K562 (cell line): Measurements from ENCODE around the gene IQUB. TPM values are rescaled to one million over a fixed set of nuclear protein-coding genes. Genes with fewer than 3 reads are reported as not detected.

Experiments
- CAMTA2 ChIP-seq: fragments of 250-450 bp; sonication (Bioruptor Pico); conservative IDR thresholded peaks from 2 replicates; pipeline ENCODE4 v1.5.1; 2022
- CREB1 ChIP-seq, 2 experiments: sonication (generic) in 1 of 2; formaldehyde crosslinking in 1 of 2; IDR thresholded peaks; 2 replicates each; pipeline versions ENCODE4 v1.6.1 to v1.8.0; 2012 to 2022; ENCODE audit warnings: inconsistent platforms in 1 of 2, mild to moderate bottlenecking in 1 of 2, missing genetic modification reagents in 1 of 2, moderate library complexity in 1 of 2
- CREM ChIP-seq: IDR thresholded peaks from 2 replicates; pipeline ENCODE4 v1.6.1; 2014; ENCODE audit warnings: antibody characterized with exemption, low read depth
- CSDE1 ChIP-seq, 2 experiments: fragments of 450-650 bp; IDR thresholded peaks; 2 replicates each; pipeline ENCODE4 v1.6.1; 2016; ENCODE audit warnings: mild to moderate bottlenecking in 1 of 2
- DIDO1 ChIP-seq: fragments of 450-650 bp; IDR thresholded peaks from 2 replicates; pipeline ENCODE4 v1.6.1; 2016; ENCODE audit warnings: low read depth, missing biosample characterization, missing genetic modification characterization
- DMBX1 ChIP-seq: fragments of 250-450 bp; sonication (Bioruptor Pico); IDR thresholded peaks from 2 replicates; pipeline ENCODE4 v1.8.0; 2022; ENCODE audit warnings: inconsistent platforms, mild to moderate bottlenecking, moderate library complexity, borderline replicate concordance
- E4F1 ChIP-seq: fragments of 250-450 bp; sonication (Bioruptor Pico); IDR thresholded peaks from 2 replicates; pipeline ENCODE4 v1.5.0; 2021; ENCODE audit warnings: mild to moderate bottlenecking, borderline replicate concordance
- EHMT2 ChIP-seq: fragments of 450-650 bp; IDR thresholded peaks from 2 replicates; pipeline ENCODE4 v1.6.1; 2018; ENCODE audit warnings: antibody characterized with exemption
- KLF10 ChIP-seq: fragments of 250-450 bp; sonication (Bioruptor Pico); IDR thresholded peaks from 2 replicates; pipeline ENCODE4 v1.6.1; 2021; ENCODE audit warnings: matching md5 sums
- MAFK ChIP-seq: IDR thresholded peaks from 2 replicates; pipeline ENCODE4 v1.6.1; 2011; ENCODE audit warnings: low read length, improper control_type of control experiment
- NCOA2 ChIP-seq, 2 experiments: fragments of 450-650 bp; IDR thresholded peaks; 2 replicates each; pipeline ENCODE4 v1.6.1; 2018; ENCODE audit warnings: mild to moderate bottlenecking in 2 of 2, moderate library complexity in 1 of 2; ENCODE audit not compliant: partially characterized antibody in 2 of 2
- NR2C1 ChIP-seq, 2 experiments: fragments of 450-650 bp; IDR thresholded peaks; 2 replicates each; pipeline ENCODE4 v1.6.1; 2017; ENCODE audit warnings: mild to moderate bottlenecking in 2 of 2, antibody characterized with exemption in 1 of 2, inconsistent platforms in 1 of 2, missing compliant biosample characterization in 1 of 2, missing genetic modification characterization in 1 of 2
- PHF20 ChIP-seq: fragments of 450-650 bp; IDR thresholded peaks from 2 replicates; pipeline ENCODE4 v1.6.1; 2018; ENCODE audit not compliant: partially characterized antibody
- POLR2B ChIP-seq: fragments of 450-650 bp; IDR thresholded peaks from 2 replicates; pipeline ENCODE4 v1.6.1; 2018; ENCODE audit warnings: low read depth; ENCODE audit not compliant: partially characterized antibody
- RBM34 ChIP-seq: fragments of 200-400 bp; formaldehyde crosslinking; IDR thresholded peaks from 2 replicates; pipeline ENCODE4 v1.6.1; 2018; ENCODE audit warnings: low read length, borderline replicate concordance; ENCODE audit not compliant: insufficient read depth
- RBM39 ChIP-seq: fragments of 200-400 bp; formaldehyde crosslinking; optimal IDR thresholded peaks from 2 replicates; pipeline ENCODE3; 2018; ENCODE audit warnings: low read depth, low read length
- SAP30 ChIP-seq: fragments of 200-600 bp; sonication (generic); IDR thresholded peaks from 2 replicates; pipeline ENCODE4 v1.6.1; 2012; ENCODE audit warnings: borderline replicate concordance, low read depth, mild to moderate bottlenecking, moderate library complexity, low read length, control low read depth, inconsistent platforms; ENCODE audit not compliant: insufficient read depth, poor library complexity, severe bottlenecking
- SMAD3 ChIP-seq: fragments of 450-650 bp; formaldehyde crosslinking; conservative IDR thresholded peaks from 2 replicates; pipeline ENCODE4 v1.4.0; 2020; ENCODE audit warnings: mild to moderate bottlenecking
- SP1 ChIP-seq: sonication (generic); formaldehyde crosslinking; IDR thresholded peaks from 2 replicates; pipeline ENCODE4 v1.8.1; 2022; ENCODE audit warnings: mild to moderate bottlenecking, missing genetic modification reagents
- ZNF143 ChIP-seq: sonication (generic); formaldehyde crosslinking; IDR thresholded peaks from 2 replicates; pipeline ENCODE4 v1.9.0; 2022; ENCODE audit warnings: mild to moderate bottlenecking, missing genetic modification reagents
- ZNF274 ChIP-seq: IDR thresholded peaks from 2 replicates; pipeline ENCODE4 v1.6.1; 2011; ENCODE audit warnings: low read depth, mild to moderate bottlenecking, low read length, moderate library complexity, borderline replicate concordance
- ZNF551 ChIP-seq: fragments of 250-450 bp; sonication (Bioruptor Pico); IDR thresholded peaks from 2 replicates; pipeline ENCODE4 v1.5.0; 2021; ENCODE audit warnings: mild to moderate bottlenecking, moderate library complexity
- ZSCAN32 ChIP-seq: fragments of 450-650 bp; formaldehyde crosslinking; IDR thresholded peaks from 2 replicates; pipeline ENCODE4 v1.4.0; 2020; ENCODE audit warnings: mild to moderate bottlenecking, moderate library complexity
- polyA plus RNA-seq, 8 experiments: library from polyadenylated mRNA; depleted of rRNA in 4 of 8; stranded (reverse) in 5 of 8; unstranded in 3 of 8; fragments of >200 nt; fragmentation: Nextera tagmentation in 2 of 8; fragmentation: Illumina TruSeq in 1 of 8; extraction: Ambion mirVana in 2 of 8; extraction: Trizol in 1 of 8; gene quantifications; 2 replicates each; pipeline versions ENCODE4 v1.2.1 to v1.2.3, GENCODE V29; 2011 to 2014; ENCODE audit warnings: inconsistent platforms in 1 of 8, missing spikeins in 1 of 8
- total RNA-seq, 7 experiments: library from RNA; depleted of rRNA in 6 of 7; stranded (reverse); fragments of >200 nt in 6 of 7; fragmentation: Illumina TruSeq in 2 of 7; extraction: Trizol in 2 of 7; gene quantifications; 2 replicates each; pipeline versions ENCODE4 v1.2.1 to v1.2.3, GENCODE V29; 2011 to 2021; ENCODE audit warnings: low replicate concordance in 1 of 7
- TF ChIP-seq, protein P1 (sequence below), 2 experiments: IDR thresholded peaks; 2 replicates each; pipeline ENCODE4 v1.6.1; 2012; ENCODE audit warnings: improper control_type of control experiment in 2 of 2, low read depth in 2 of 2, low read length in 2 of 2, borderline replicate concordance in 1 of 2

Gene IQUB
- total and polyA plus RNA-seq, 9 of the 15 experiments (the other 6 are each of a cell fraction or from before 2014, with no cell fraction given) = 0.62 to 2.6 (median 1.4) TPM

DNA sequence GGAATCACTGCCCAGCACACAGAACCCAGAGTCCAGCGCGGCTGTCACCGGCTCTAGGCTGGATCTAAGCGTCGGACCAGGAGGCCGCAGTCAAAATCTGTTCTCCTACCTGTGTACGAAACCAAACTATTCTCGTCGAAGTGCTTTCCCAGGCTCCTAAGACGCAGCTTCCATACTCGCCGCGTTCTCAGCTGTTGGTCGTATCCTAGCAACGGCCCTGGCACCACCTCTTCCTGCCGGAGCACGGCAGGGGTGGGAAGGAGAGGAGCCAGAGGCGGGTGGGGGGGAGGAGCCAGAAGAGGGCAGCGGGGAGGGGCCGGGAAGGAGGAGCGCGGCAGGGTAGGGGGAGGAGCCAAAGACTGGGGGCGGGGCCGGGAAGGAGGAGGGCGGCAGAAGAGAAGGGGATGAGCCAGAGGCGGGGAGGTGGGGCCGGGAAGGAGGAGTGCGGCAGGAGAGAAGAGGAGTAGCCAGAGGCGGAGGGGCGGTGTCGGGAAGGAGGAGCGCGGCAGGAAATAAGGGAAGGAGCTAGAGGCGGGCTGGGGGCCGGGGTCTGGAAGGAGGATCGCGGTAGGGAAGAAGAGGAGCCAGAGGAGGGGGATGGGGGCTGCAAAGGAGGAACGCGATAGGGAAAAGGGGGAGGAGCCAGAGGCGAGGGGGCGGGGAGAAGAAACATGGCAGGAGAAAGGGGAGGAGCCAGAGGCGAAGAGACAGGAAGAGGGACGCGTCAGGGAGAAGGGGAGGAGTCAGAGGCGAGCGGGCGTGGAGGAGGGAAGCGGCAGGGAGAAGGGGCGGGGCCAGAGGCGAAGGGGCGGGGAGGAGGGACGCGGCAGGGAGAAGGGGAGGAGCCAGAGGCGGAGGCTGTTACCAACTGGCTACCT, at the start of gene IQUB (continued):
- no peak for TF ChIP-seq RBM39
- peak in 1 of 2 experiments; percentile 84; a peak in 2 of 4 replicates for TF ChIP-seq CSDE1 (IDR thresholded peaks at IDR 0.05)
- no peak for TF ChIP-seq DMBX1 (CRISPR knock-in tag)
- TF ChIP-seq PHF20 = no peak
- no peak for TF ChIP-seq ZNF143 (CRISPR knock-in tag)
- no peak for TF ChIP-seq ZSCAN32
- TF ChIP-seq E4F1 (CRISPR knock-in tag) = no peak
- peak; percentile 47; the same call in 1 of the 2 replicates for TF ChIP-seq EHMT2
- no peak for TF ChIP-seq ZNF274
- TF ChIP-seq, protein P1, sequence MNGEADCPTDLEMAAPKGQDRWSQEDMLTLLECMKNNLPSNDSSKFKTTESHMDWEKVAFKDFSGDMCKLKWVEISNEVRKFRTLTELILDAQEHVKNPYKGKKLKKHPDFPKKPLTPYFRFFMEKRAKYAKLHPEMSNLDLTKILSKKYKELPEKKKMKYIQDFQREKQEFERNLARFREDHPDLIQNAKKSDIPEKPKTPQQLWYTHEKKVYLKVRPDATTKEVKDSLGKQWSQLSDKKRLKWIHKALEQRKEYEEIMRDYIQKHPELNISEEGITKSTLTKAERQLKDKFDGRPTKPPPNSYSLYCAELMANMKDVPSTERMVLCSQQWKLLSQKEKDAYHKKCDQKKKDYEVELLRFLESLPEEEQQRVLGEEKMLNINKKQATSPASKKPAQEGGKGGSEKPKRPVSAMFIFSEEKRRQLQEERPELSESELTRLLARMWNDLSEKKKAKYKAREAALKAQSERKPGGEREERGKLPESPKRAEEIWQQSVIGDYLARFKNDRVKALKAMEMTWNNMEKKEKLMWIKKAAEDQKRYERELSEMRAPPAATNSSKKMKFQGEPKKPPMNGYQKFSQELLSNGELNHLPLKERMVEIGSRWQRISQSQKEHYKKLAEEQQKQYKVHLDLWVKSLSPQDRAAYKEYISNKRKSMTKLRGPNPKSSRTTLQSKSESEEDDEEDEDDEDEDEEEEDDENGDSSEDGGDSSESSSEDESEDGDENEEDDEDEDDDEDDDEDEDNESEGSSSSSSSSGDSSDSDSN (IDR thresholded peaks at IDR 0.05; ENCODE audit: borderline replicate concordance in 1 of 2, low read depth in 2 of 2, low read length in 2 of 2) = no peak
- TF ChIP-seq NR2C1 (IDR thresholded peaks at IDR 0.05) = no peak
- no peak for TF ChIP-seq NR2C1 (tag; IDR thresholded peaks at IDR 0.05)
- no peak for TF ChIP-seq RBM34
- TF ChIP-seq SP1 (CRISPR knock-in tag) = 0 out of 2 replicates have a peak, but pooled peaks have one; percentile 7
- peak; percentile 16; the same call in 1 of the 2 replicates for TF ChIP-seq CREB1 (IDR thresholded peaks at IDR 0.05)
- TF ChIP-seq CREB1 (CRISPR knock-in tag; IDR thresholded peaks at IDR 0.05) = peak; percentile 44; the same call in 1 of the 2 replicates
- no peak for TF ChIP-seq NCOA2 (IDR thresholded peaks at IDR 0.05; ENCODE audit: partially characterized antibody in 2 of 2)
- no peak for TF ChIP-seq CAMTA2 (CRISPR knock-in tag)
- TF ChIP-seq DIDO1 (tag) = no peak
- no peak for TF ChIP-seq KLF10 (CRISPR knock-in tag)
- peak; percentile 84 for TF ChIP-seq CREM
- TF ChIP-seq ZNF551 = no peak
- no peak for TF ChIP-seq SMAD3 (CRISPR knock-in tag)
- TF ChIP-seq MAFK = no peak
- peak; percentile 96 for TF ChIP-seq SAP30
- peak; percentile 98 for TF ChIP-seq POLR2B
